Muscle of leg (tissue), 9 donors: ENCODE measurements around the gene RNU6-7. TPM values are rescaled to one million over a fixed set of nuclear protein-coding genes. Genes with fewer than 3 reads are reported as not detected.

Source experiments
- polyA plus RNA-seq, 8 donors: library from polyadenylated mRNA; unstranded; fragments of 120-200 nt; gene quantifications; one replicate each; pipeline versions ENCODE4 v1.2.1 to v1.2.3, GENCODE V29; 2013; ENCODE audit warnings: inconsistent platforms in 1 of 8, low replicate concordance in 1 of 8; ENCODE audit not compliant: insufficient read length in 8 of 8, insufficient read depth in 1 of 8
- total RNA-seq: library from RNA; stranded (reverse); fragments of 120-200 nt; gene quantifications from one replicate; pipeline ENCODE4 v1.2.4, GENCODE V29; 2013

RNU6-7 gene
- total and polyA plus RNA-seq, 9 donors, result not detected

Other genes starting within 250 kb of the RNU6-7 start
- gene ARHGAP5, start 124.7 kb upstream of the RNU6-7 start, total RNA-seq, result 131 TPM
- gene ARHGAP5, start 124.7 kb upstream of the RNU6-7 start, polyA plus RNA-seq, result 10 to 100 TPM; 23.9 to 57.8 (median 41.7) TPM
- not detected for gene RNU6-8, start 1.2 kb downstream of the RNU6-7 start, total RNA-seq
- gene RNU6-8, start 1.2 kb downstream of the RNU6-7 start, polyA plus RNA-seq, result not detected
- gene AKAP6, start 127.3 kb downstream of the RNU6-7 start, total RNA-seq, result 87.1 TPM
- 10 to 100 TPM; 25.4 to 68.7 (median 59.0) TPM for gene AKAP6, start 127.3 kb downstream of the RNU6-7 start, polyA plus RNA-seq